ENCODE measurements around the gene CAMK2N1. TPM values are rescaled to one million over a fixed set of nuclear protein-coding genes. Genes with fewer than 3 reads are reported as not detected.

Gene CAMK2N1
- polyA plus RNA-seq, 2 of the 4 experiments (the other 2 are of a cell fraction) = 49.7 to 56.4 TPM

DNA sequence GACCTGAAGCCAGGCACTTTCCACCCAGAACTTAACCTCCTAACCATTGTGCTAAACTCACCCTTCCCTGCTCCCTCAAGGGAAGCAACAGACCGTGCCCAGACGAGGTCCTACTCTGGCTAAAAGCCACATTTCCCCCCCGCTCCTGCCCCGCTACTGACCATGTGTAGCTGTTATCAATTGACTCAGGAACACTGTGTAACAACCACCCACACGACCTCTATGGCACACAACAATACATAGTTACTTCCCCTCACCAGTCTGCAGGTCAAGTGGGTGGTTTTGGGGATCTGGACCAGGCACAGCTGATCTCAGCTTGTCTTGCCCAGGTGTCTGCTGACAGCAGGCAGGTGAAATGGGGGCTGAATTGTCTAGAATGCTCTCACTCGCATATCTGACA lies 40.1 kb downstream of the CAMK2N1 start:
- TF ChIP-seq FOSB (CRISPR knock-in tag; IDR thresholded peaks at IDR 0.05) (no peak), NR3C1 (IDR thresholded peaks at IDR 0.05) (no peak), JUNB (IDR thresholded peaks at IDR 0.05) (no peak), MAFK (IDR thresholded peaks at IDR 0.05; ENCODE audit: partially characterized antibody) (no peak), RFX5 (IDR thresholded peaks at IDR 0.05) (no peak), HOXB13 (CRISPR knock-in tag; IDR thresholded peaks at IDR 0.05; ENCODE audit: low read depth) (no peak), BHLHE40 (IDR thresholded peaks at IDR 0.05; ENCODE audit: low read depth, low read length) (no peak), EHF (CRISPR knock-in tag; IDR thresholded peaks at IDR 0.05) (no peak), CHD2 (IDR thresholded peaks at IDR 0.05; ENCODE audit: low read length, partially characterized antibody) (no peak), ZNF302 (CRISPR knock-in tag; IDR thresholded peaks at IDR 0.05) (no peak)
- TF ChIP-seq, protein P1, sequence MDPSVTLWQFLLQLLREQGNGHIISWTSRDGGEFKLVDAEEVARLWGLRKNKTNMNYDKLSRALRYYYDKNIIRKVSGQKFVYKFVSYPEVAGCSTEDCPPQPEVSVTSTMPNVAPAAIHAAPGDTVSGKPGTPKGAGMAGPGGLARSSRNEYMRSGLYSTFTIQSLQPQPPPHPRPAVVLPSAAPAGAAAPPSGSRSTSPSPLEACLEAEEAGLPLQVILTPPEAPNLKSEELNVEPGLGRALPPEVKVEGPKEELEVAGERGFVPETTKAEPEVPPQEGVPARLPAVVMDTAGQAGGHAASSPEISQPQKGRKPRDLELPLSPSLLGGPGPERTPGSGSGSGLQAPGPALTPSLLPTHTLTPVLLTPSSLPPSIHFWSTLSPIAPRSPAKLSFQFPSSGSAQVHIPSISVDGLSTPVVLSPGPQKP (IDR thresholded peaks at IDR 0.05; ENCODE audit: low read depth, low read length) = no peak
- TF ChIP-seq, protein P2, sequence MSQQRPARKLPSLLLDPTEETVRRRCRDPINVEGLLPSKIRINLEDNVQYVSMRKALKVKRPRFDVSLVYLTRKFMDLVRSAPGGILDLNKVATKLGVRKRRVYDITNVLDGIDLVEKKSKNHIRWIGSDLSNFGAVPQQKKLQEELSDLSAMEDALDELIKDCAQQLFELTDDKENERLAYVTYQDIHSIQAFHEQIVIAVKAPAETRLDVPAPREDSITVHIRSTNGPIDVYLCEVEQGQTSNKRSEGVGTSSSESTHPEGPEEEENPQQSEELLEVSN (IDR thresholded peaks at IDR 0.05; ENCODE audit: borderline replicate concordance, low read depth) = no peak
- TF ChIP-seq, protein P3, sequence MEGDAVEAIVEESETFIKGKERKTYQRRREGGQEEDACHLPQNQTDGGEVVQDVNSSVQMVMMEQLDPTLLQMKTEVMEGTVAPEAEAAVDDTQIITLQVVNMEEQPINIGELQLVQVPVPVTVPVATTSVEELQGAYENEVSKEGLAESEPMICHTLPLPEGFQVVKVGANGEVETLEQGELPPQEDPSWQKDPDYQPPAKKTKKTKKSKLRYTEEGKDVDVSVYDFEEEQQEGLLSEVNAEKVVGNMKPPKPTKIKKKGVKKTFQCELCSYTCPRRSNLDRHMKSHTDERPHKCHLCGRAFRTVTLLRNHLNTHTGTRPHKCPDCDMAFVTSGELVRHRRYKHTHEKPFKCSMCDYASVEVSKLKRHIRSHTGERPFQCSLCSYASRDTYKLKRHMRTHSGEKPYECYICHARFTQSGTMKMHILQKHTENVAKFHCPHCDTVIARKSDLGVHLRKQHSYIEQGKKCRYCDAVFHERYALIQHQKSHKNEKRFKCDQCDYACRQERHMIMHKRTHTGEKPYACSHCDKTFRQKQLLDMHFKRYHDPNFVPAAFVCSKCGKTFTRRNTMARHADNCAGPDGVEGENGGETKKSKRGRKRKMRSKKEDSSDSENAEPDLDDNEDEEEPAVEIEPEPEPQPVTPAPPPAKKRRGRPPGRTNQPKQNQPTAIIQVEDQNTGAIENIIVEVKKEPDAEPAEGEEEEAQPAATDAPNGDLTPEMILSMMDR (IDR thresholded peaks at IDR 0.05) = no peak
- TF ChIP-seq, protein P4, sequence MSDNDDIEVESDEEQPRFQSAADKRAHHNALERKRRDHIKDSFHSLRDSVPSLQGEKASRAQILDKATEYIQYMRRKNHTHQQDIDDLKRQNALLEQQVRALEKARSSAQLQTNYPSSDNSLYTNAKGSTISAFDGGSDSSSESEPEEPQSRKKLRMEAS (IDR thresholded peaks at IDR 0.05) = no peak
- FAIRE-seq = no peak
- no peak for ATAC-seq
- Histone ChIP-seq H3K9me3 (no peaks in the 10 kb centered on the region), H3K4me3 (no peak overlapping the region), H3K4me1 (peaks cover 5% of the 10 kb centered on the region; the same call in 1 of the 3 replicates), H3K4me2 (no peak overlapping the region), H3K27ac (0 out of 6 replicates have a peak overlapping the region, but pooled peaks of 1 of the 2 experiments have one; percentile 21)
- ChIA-PET CTCF (interaction anchor here (0.7 to 3.0 kb wide), 7 partner anchors 12 to 233 kb away, joined by 3 to 9 read pairs (median 3); no protein-coding TSS in a partner anchor), POLR2A (no interaction called here)
- DNase-seq (ENCODE audit: low read depth in 1 of 2, low spot score in 1 of 2) = no peak
- WGBS (ENCODE audit: missing lambda C conversion rate) = 48% methylated on average over 4 of the region's 6 CpGs

DNA sequence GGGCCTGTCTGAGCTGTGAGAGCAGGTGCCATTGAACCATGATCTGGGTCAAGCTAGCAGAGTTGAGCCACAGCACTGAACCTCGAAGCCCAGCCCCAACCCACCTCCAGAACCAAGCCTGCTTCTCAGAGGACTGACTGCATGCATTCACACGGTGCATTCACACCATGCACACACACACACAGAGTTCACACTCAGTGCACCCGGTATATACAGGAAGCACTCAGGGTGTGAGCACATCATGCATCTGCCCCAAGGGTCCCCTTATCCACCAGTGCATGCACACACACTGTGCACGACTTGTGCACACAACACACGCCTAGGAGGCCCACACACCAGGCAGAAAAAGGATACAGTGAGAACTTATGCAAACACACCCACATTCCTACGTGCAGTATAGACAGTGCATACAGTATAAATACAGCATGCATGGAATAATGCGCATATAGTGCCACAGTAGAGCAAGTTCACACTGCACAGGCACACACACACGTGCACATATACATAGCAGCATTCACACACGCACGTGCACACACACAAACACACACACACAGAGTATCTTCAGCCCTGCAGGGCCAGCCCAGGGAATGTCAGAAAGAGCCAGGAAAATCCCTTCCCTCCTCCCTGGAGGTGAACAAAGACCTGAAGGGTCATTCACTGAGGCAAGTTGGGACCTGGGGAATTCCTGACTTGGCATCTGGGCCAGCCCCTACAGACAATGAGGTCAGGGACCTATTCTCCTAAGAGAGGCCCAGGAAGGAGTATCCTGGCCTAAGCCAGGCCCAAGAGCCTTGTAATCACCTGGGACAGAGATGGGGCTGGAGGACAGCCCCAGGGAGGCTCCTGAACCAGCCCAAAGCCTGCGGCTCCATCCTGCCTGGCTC lies 42.1 kb downstream of the CAMK2N1 start:
- CTCF ChIA-PET = interaction anchor here (0.6 kb wide), 1 partner anchor 387 kb away, joined by 4 read pairs; no protein-coding TSS in a partner anchor
- no peak for DNase-seq (ENCODE audit: low read depth in 1 of 2, low spot score in 1 of 2)
- TF ChIP-seq CHD2 (IDR thresholded peaks at IDR 0.05; ENCODE audit: low read length, partially characterized antibody) (no peak), BHLHE40 (IDR thresholded peaks at IDR 0.05; ENCODE audit: low read depth, low read length) (no peak), EHF (CRISPR knock-in tag; IDR thresholded peaks at IDR 0.05) (no peak), MYC (IDR thresholded peaks at IDR 0.05; ENCODE audit: borderline replicate concordance, low read length) (no peak), PHF8 (IDR thresholded peaks at IDR 0.05; ENCODE audit: borderline replicate concordance, low read depth) (no peak), FOXS1 (CRISPR knock-in tag; IDR thresholded peaks at IDR 0.05) (no peak)
- TF ChIP-seq, protein P3 (IDR thresholded peaks at IDR 0.05) = no peak
- WGBS (ENCODE audit: missing lambda C conversion rate) = 59% methylated on average over 11 of the region's 11 CpGs
- POLR2A ChIA-PET = no interaction called here
- Histone ChIP-seq H3K4me3 (no peak overlapping the region), H3K27ac (no peak overlapping the region), H3K9me3 (no peaks in the 10 kb centered on the region), H3K4me1 (peaks cover 5% of the 10 kb centered on the region; the same call in 1 of the 3 replicates), H3K4me2 (no peak overlapping the region)
- ATAC-seq = no peak
- FAIRE-seq = no peak

Measured in A549 (cell line).